IMR-90 (cell line): ENCODE data around the gene SAP30BP. TPM values are rescaled to one million over a fixed set of nuclear protein-coding genes. Genes with fewer than 3 reads are reported as not detected.

Experiments
- ATAC-seq: fragments of 200-7000 bp; cut with Tn5 transposase; 2 replicates; pipeline ENCODE4 v1.9.1; 2020; ENCODE audit warnings: low read depth, mild to moderate bottlenecking, moderate library complexity
- BruUV-seq: library from RNA; stranded (reverse); fragments of 400-500 nt; replicated peaks from 2 replicates; lab custom pipeline; 2021; lab: Mats Ljungman, UMichigan
- CTCF ChIA-PET: fragments of 300-600 bp; formaldehyde crosslinking; extraction: SDS; loops from one replicate; lab custom pipeline; 2021; ENCODE audit warnings: antibody characterized with exemption; lab: Yijun Ruan, JAX
- POLR2A ChIA-PET: fragments of 300-600 bp; sonication (Branson Sonifier 250); formaldehyde crosslinking; loops from one replicate; lab custom pipeline; 2022; ENCODE audit warnings: antibody characterized with exemption; ENCODE audit not compliant: unreplicated experiment; lab: Charles Lee
- DNase-seq: peaks from one replicate; pipeline ENCODE4 v3.0.0; 2013
- H2AFZ ChIP-seq: replicated peaks from 2 replicates; pipeline ENCODE3; 2013; ENCODE audit warnings: low read length, mild to moderate bottlenecking; ENCODE audit not compliant: poor library complexity
- H2AK5ac ChIP-seq: 2 replicates; pipeline ENCODE4 v1.6.1; 2013; ENCODE audit warnings: low read depth, low read length, inconsistent platforms
- H2AK9ac ChIP-seq: replicated peaks from 2 replicates; pipeline ENCODE3; 2013; ENCODE audit warnings: mild to moderate bottlenecking, low read depth, low read length, moderate library complexity; ENCODE audit not compliant: poor library complexity
- H2BK120ac ChIP-seq: 2 replicates; pipeline ENCODE4 v1.6.1; 2013; ENCODE audit warnings: low read depth, low read length, inconsistent platforms
- H2BK15ac ChIP-seq: 3 replicates; pipeline ENCODE4 v1.6.1; 2013; ENCODE audit warnings: low read depth, low read length, inconsistent platforms
- H2BK20ac ChIP-seq: 2 replicates; pipeline ENCODE4 v1.6.1; 2013; ENCODE audit warnings: low read depth, mild to moderate bottlenecking, inconsistent platforms, low read length, moderate library complexity
- H2BK5ac ChIP-seq: 2 replicates; pipeline ENCODE4 v1.6.1; 2013; ENCODE audit warnings: mild to moderate bottlenecking, low read depth, low read length, inconsistent platforms; ENCODE audit not compliant: poor library complexity, severe bottlenecking
- H3K14ac ChIP-seq: replicated peaks from 2 replicates; pipeline ENCODE4 v1.6.1; 2013; ENCODE audit warnings: low read depth, low read length, inconsistent platforms
- H3K18ac ChIP-seq: 2 replicates; pipeline ENCODE4 v1.6.1; 2013; ENCODE audit warnings: low read depth, low read length, control low read depth
- H3K23ac ChIP-seq: 2 replicates; pipeline ENCODE4 v1.6.1; 2013; ENCODE audit warnings: low read depth, low read length, inconsistent platforms
- H3K27ac ChIP-seq: 2 replicates; pipeline ENCODE4 v1.5.1; 2013; ENCODE audit warnings: mild to moderate bottlenecking, control low read depth, low read length; ENCODE audit not compliant: insufficient read depth
- H3K27me3 ChIP-seq: 2 replicates; pipeline ENCODE4 v1.6.1; 2013; ENCODE audit warnings: low read length; ENCODE audit not compliant: control insufficient read depth, insufficient read depth
- H3K36me3 ChIP-seq: 2 replicates; pipeline ENCODE4 v1.6.1; 2013; ENCODE audit warnings: low read length, mixed read lengths; ENCODE audit not compliant: control insufficient read depth, insufficient read depth
- H3K4ac ChIP-seq: 2 replicates; pipeline ENCODE4 v1.6.1; 2013; ENCODE audit warnings: low read depth, low read length, inconsistent platforms
- H3K4me1 ChIP-seq: 2 replicates; pipeline ENCODE4 v1.6.1; 2013; ENCODE audit warnings: low read length, mixed read lengths; ENCODE audit not compliant: control insufficient read depth, insufficient read depth
- H3K4me2 ChIP-seq: 2 replicates; pipeline ENCODE4 v1.6.1; 2013; ENCODE audit warnings: low read depth, mild to moderate bottlenecking, control low read depth, low read length, moderate library complexity
- H3K4me3 ChIP-seq: 2 replicates; pipeline ENCODE4 v1.5.1; 2013; ENCODE audit warnings: low read depth, mild to moderate bottlenecking, control low read depth, low read length, moderate library complexity; ENCODE audit not compliant: insufficient read depth
- H3K56ac ChIP-seq: 2 replicates; pipeline ENCODE4 v1.6.1; 2013; ENCODE audit warnings: low read length, inconsistent platforms; ENCODE audit not compliant: insufficient read depth; ENCODE audit errors: extremely low read depth
- H3K79me1 ChIP-seq, 2 experiments: 2 replicates each; pipeline ENCODE4 v1.6.1; 2013; ENCODE audit warnings: low read length in 2 of 2, inconsistent platforms in 1 of 2, low read depth in 1 of 2
- H3K9ac ChIP-seq: 2 replicates; pipeline ENCODE4 v1.6.1; 2013; ENCODE audit warnings: low read depth, low read length, control low read depth
- H3K9me1 ChIP-seq: 2 replicates; pipeline ENCODE4 v1.6.1; 2013; ENCODE audit warnings: low read length, inconsistent platforms; ENCODE audit not compliant: insufficient read depth
- H3K9me3 ChIP-seq: 2 replicates; pipeline ENCODE4 v1.6.1; 2013; ENCODE audit warnings: low read length; ENCODE audit not compliant: control insufficient read depth, insufficient read depth
- H4K20me1 ChIP-seq: 2 replicates; pipeline ENCODE4 v1.6.1; 2013; ENCODE audit warnings: low read length, inconsistent platforms; ENCODE audit not compliant: insufficient read depth
- H4K5ac ChIP-seq: 2 replicates; pipeline ENCODE4 v1.6.1; 2013; ENCODE audit warnings: mild to moderate bottlenecking, low read depth, low read length, control low read depth
- H4K8ac ChIP-seq, 2 experiments: 2 replicates each; pipeline ENCODE4 v1.6.1; 2013; ENCODE audit warnings: low read depth in 2 of 2, low read length in 2 of 2, control low read depth in 1 of 2, inconsistent platforms in 1 of 2
- H4K91ac ChIP-seq: 2 replicates; pipeline ENCODE4 v1.6.1; 2013; ENCODE audit warnings: low read depth, low read length, inconsistent platforms; ENCODE audit not compliant: insufficient read depth
- BHLHE40 ChIP-seq: fragments of 150-350 bp; IDR thresholded peaks from 2 replicates; pipeline ENCODE4 v1.6.1; 2016; ENCODE audit warnings: mild to moderate bottlenecking, low read depth, low read length
- CEBPB ChIP-seq: IDR thresholded peaks from 2 replicates; pipeline ENCODE4 v1.6.1; 2012; ENCODE audit warnings: low read depth, low read length, improper control_type of control experiment
- CHD1 ChIP-seq: IDR thresholded peaks from 2 replicates; pipeline ENCODE4 v1.6.1; 2012; ENCODE audit warnings: low read depth, low read length, improper control_type of control experiment
- CTCF ChIP-seq: conservative IDR thresholded peaks from 2 replicates; pipeline ENCODE4 v1.5.1; 2012; ENCODE audit warnings: mild to moderate bottlenecking, low read depth, low read length, improper control_type of control experiment
- MAZ ChIP-seq: IDR thresholded peaks from 2 replicates; pipeline ENCODE4 v1.6.1; 2012; ENCODE audit warnings: low read depth, mild to moderate bottlenecking, low read length, improper control_type of control experiment, moderate library complexity, borderline replicate concordance
- MXI1 ChIP-seq: IDR thresholded peaks from 2 replicates; pipeline ENCODE4 v1.6.1; 2012; ENCODE audit warnings: low read depth, mild to moderate bottlenecking, low read length, moderate library complexity, borderline replicate concordance
- NFE2L2 ChIP-seq: fragments of 150-350 bp; IDR thresholded peaks from 2 replicates; pipeline ENCODE4 v1.6.1; 2016; ENCODE audit warnings: low read depth, mild to moderate bottlenecking, low read length
- POLR2A ChIP-seq: IDR thresholded peaks from 2 replicates; pipeline ENCODE4 v1.6.1; 2012; ENCODE audit warnings: mild to moderate bottlenecking, low read depth, low read length
- RAD21 ChIP-seq: IDR thresholded peaks from 2 replicates; pipeline ENCODE4 v1.6.1; 2012; ENCODE audit warnings: low read length, improper control_type of control experiment
- RCOR1 ChIP-seq: IDR thresholded peaks from 2 replicates; pipeline ENCODE4 v1.6.1; 2012; ENCODE audit warnings: mild to moderate bottlenecking, low read length, improper control_type of control experiment; ENCODE audit not compliant: insufficient replicate concordance
- RFX5 ChIP-seq: IDR thresholded peaks from 2 replicates; pipeline ENCODE4 v1.8.0; 2012; ENCODE audit warnings: low read depth, mild to moderate bottlenecking, low read length, moderate library complexity
- WGBS, 2 experiments: methylation state at CpG; one replicate each; pipeline versions ENCODE4 v1.1.5 to v1.1.7; 2013; ENCODE audit warnings: missing lambda C conversion rate in 2 of 2; ENCODE audit not compliant: insufficient read length in 1 of 2; ENCODE audit errors: extremely low coverage in 2 of 2; 5-methylcytosine and 5-hydroxymethylcytosine counted together
- dilution Hi-C: fragments of 300-500 bp; cut with HindIII; formaldehyde crosslinking; loops from one replicate; pipeline ENCODE4 v1.14.3; 2018; ENCODE audit warnings: low sequenced_read_pairs; ENCODE audit not compliant: unreplicated experiment
- in situ Hi-C: fragments of 300-500 bp; cut with MboI; formaldehyde crosslinking; loops from 3 replicates; pipeline ENCODE4 v1.14.3; 2019; ENCODE audit warnings: low sequenced_read_pairs, inconsistent platforms, mixed read lengths
- intact Hi-C: fragments of 100-400 bp; cut with micrococcal nuclease; formaldehyde crosslinking; loops from 2 replicates; pipeline ENCODE4 v1.10.0; 2022
- polyA plus RNA-seq, 3 experiments: library from polyadenylated mRNA; depleted of rRNA; stranded (reverse); fragments of >200 nt; gene quantifications; 2 replicates each; pipeline ENCODE4 v1.2.3, GENCODE V29; 2012; ENCODE audit warnings: low replicate concordance in 1 of 3
- total RNA-seq: library from RNA; depleted of rRNA; stranded (reverse); fragments of >200 nt; gene quantifications from 2 replicates; pipeline ENCODE4 v1.2.3, GENCODE V29; 2012

Gene SAP30BP
- total and polyA plus RNA-seq, 2 of the 4 experiments (the other 2 are of a cell fraction): 70.4 to 139 TPM

DNA sequence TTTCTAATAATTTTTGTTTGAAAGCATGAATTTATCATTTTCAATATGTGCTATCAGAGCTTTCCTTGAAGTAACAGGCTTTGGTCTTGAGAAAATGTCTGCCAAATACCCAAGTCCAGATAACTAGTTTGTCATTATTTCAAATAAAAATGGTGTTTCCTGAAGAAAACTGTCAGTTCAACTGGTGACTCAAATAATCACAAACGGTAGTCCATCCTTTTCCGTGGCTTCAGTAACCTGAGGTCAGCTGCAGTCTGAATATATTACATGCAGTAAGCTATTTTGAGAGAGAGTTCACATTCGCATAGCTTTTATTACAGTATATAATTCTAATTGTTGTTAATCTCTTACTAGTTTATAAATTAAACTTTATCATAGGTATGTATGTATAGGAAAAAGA lies 9.3 kb downstream of the SAP30BP start:
- Histone ChIP-seq H3K9ac (no peak overlapping the region), H3K23ac (no peak overlapping the region), H2AK5ac (no peak overlapping the region), H3K79me1 (peaks cover 48 to 67% of the 10 kb centered on the region in 2 experiments), H3K14ac (no peak overlapping the region), H3K56ac (no peak overlapping the region), H3K4me2 (no peak overlapping the region), H2BK15ac (no peak overlapping the region), H2AFZ (no peak overlapping the region), H4K8ac (no peak overlapping the region), H3K4me1 (no peaks in the 10 kb centered on the region), H3K27me3 (no peaks in the 10 kb centered on the region), H3K4me3 (no peak overlapping the region), H2BK120ac (no peak overlapping the region), H2AK9ac (no peak overlapping the region), H3K9me3 (no peaks in the 10 kb centered on the region), H3K9me1 (no peaks in the 10 kb centered on the region; the same call in 1 of the 2 replicates), H3K4ac (no peak overlapping the region), H3K27ac (no peak overlapping the region), H2BK20ac (no peak overlapping the region), H4K20me1 (peaks cover 16% of the 10 kb centered on the region; the same call in 1 of the 2 replicates), H2BK5ac (no peak overlapping the region), H3K36me3 (peaks cover 31% of the 10 kb centered on the region), H4K5ac (no peak overlapping the region), H4K91ac (no peak overlapping the region), H3K18ac (no peak overlapping the region)
- intact Hi-C loops (no loop called here), dilution Hi-C loops (no loop called here), in situ Hi-C loops (no loop called here)
- no peak for DNase-seq
- no TSS peak for BruUV-seq
- TF ChIP-seq MXI1: no peak
- TF ChIP-seq MAZ: no peak
- TF ChIP-seq CHD1: no peak
- TF ChIP-seq NFE2L2: no peak
- TF ChIP-seq RFX5: no peak
- TF ChIP-seq RAD21: no peak
- TF ChIP-seq CTCF: no peak
- no peak for TF ChIP-seq CEBPB
- no peak for TF ChIP-seq RCOR1
- no peak for TF ChIP-seq POLR2A
- no peak for TF ChIP-seq BHLHE40
- POLR2A ChIA-PET: no interaction called here
- no CpG with 5 or more reads among the region's 3 CpGs for WGBS, 2 experiments
- no peak for ATAC-seq
- CTCF ChIA-PET: interaction anchor here (1.5 kb wide), 1 partner anchor 71 kb away, joined by 7 read pairs; no protein-coding TSS in a partner anchor
